DOHH2 (cell line): ENCODE measurements around the gene NNT.

Experiments used
- EZH2phosphoT487 ChIP-seq: fragments of 200-600 bp; sonication (generic); IDR thresholded peaks from 2 replicates; pipeline ENCODE4 v1.6.1; 2017; ENCODE audit warnings: borderline replicate concordance, mild to moderate bottlenecking, antibody characterized with exemption, low read length, moderate library complexity, mixed read lengths
- TF ChIP-seq, protein P1 (sequence below): fragments of 200-600 bp; sonication (generic); IDR thresholded peaks from one replicate; pipeline ENCODE4 v1.5.1; 2014; ENCODE audit warnings: antibody characterized with exemption, mild to moderate bottlenecking, low read depth, low read length; ENCODE audit not compliant: poor library complexity, severe bottlenecking

DNA sequence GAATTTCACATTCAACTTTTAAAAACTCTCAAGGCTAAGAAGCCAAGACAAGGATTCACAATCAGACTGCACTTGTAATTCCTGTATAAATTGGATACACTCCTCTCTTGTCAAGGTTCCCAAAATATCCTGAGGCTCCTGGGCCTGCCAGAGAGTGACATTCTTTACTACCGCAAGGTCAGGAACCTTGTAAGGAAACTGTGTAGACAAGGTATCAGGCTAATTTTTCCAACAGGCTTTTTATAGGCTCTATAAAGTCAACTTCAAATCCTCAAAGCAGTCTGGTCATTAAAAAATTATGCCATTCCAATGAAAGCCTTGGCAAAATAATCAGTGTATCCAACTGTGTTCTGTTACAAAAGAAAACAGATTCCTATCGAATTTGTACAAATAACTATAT is 30.6 kb upstream of the NNT start:
- TF ChIP-seq, protein P1, sequence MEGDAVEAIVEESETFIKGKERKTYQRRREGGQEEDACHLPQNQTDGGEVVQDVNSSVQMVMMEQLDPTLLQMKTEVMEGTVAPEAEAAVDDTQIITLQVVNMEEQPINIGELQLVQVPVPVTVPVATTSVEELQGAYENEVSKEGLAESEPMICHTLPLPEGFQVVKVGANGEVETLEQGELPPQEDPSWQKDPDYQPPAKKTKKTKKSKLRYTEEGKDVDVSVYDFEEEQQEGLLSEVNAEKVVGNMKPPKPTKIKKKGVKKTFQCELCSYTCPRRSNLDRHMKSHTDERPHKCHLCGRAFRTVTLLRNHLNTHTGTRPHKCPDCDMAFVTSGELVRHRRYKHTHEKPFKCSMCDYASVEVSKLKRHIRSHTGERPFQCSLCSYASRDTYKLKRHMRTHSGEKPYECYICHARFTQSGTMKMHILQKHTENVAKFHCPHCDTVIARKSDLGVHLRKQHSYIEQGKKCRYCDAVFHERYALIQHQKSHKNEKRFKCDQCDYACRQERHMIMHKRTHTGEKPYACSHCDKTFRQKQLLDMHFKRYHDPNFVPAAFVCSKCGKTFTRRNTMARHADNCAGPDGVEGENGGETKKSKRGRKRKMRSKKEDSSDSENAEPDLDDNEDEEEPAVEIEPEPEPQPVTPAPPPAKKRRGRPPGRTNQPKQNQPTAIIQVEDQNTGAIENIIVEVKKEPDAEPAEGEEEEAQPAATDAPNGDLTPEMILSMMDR: no peak
- TF ChIP-seq EZH2phosphoT487: no peak
